Activated T-helper 1 cell treated with anti-CD3 and anti-CD28 coated beads, Interleukin-2, amount 50 U/mL, for 16 hours (primary cell): ENCODE results near the gene RING1.

Source experiments
- DNase-seq, 2 donors: peaks; one replicate each; pipeline ENCODE4 v3.0.0-alpha.2; 2020; ENCODE audit warnings: low read depth in 1 of 2, low spot score in 1 of 2

Gene RING1

GRCh38 chr6:33192105-33192646, 16.1 kb upstream of the RING1 start, which contains the start of gene COL11A2:
TSS of gene COL11A2 (minus strand) at chr6:33192467. CDS start at chr6:33192240, 227 bp downstream.
- no peak for DNase-seq

GRCh38 chr6:33192671-33193602, 15.4 kb upstream of the RING1 start:
- DNase-seq = no peak

- DNase-seq = no peak
Observed at GRCh38 chr6:33193619-33194018, 14.7 kb upstream of the RING1 start.

- DNase-seq = no peak
Observed at GRCh38 chr6:33194431-33194979, 13.8 kb upstream of the RING1 start.

- DNase-seq = no peak
Observed at GRCh38 chr6:33195304-33196165, 12.8 kb upstream of the RING1 start.

GRCh38 chr6:33197431-33198048, 10.8 kb upstream of the RING1 start:
- DNase-seq = no peak

- no peak for DNase-seq
Observed at GRCh38 chr6:33198159-33198852, 10.0 kb upstream of the RING1 start.

- no peak for DNase-seq
Observed at GRCh38 chr6:33198853-33199436, 9.4 kb upstream of the RING1 start.

GRCh38 chr6:33199687-33200218, 8.5 kb upstream of the RING1 start:
- peak in 1 of 2 donors; percentile 41 for DNase-seq

GRCh38 chr6:33200219-33201146, 7.8 kb upstream of the RING1 start, which contains the start of the genes RXRB and SLC39A7:
TSS of gene RXRB (minus strand) at chr6:33200665. CDS start at chr6:33200476, 189 bp downstream.
TSS of gene SLC39A7 (plus strand) at chr6:33200867. CDS start at chr6:33201246, 379 bp downstream.
- DNase-seq = peak; percentile 98

GRCh38 chr6:33201147-33201545, 7.2 kb upstream of the RING1 start:
- no peak for DNase-seq

GRCh38 chr6:33201935-33202334, 6.4 kb upstream of the RING1 start:
- DNase-seq = no peak

- DNase-seq = no peak
Observed at GRCh38 chr6:33202799-33203198, 5.5 kb upstream of the RING1 start.

- DNase-seq = no peak
Observed at GRCh38 chr6:33203443-33204164, 4.7 kb upstream of the RING1 start.

- no peak for DNase-seq
Observed at GRCh38 chr6:33204165-33204414, 4.2 kb upstream of the RING1 start.

GRCh38 chr6:33204415-33205190, 3.7 kb upstream of the RING1 start, which contains the start of gene HSD17B8:
TSS of gene HSD17B8 (plus strand) at chr6:33204655. CDS start at chr6:33204669, 14 bp downstream.
- peak; percentile 79 to 85 for DNase-seq
